GM19238 (cell line): ENCODE measurements around the gene ATP2C2.

Source experiments
- DNase-seq: peaks from one replicate; pipeline ENCODE4 v3.0.0; 2011; ENCODE audit warnings: low spot score; ENCODE audit not compliant: insufficient read length

The ATP2C2 gene

GRCh38 chr16:84509032-84509950 lies 141.0 kb downstream of the ATP2C2 start:
- DNase-seq: no peak

DNA sequence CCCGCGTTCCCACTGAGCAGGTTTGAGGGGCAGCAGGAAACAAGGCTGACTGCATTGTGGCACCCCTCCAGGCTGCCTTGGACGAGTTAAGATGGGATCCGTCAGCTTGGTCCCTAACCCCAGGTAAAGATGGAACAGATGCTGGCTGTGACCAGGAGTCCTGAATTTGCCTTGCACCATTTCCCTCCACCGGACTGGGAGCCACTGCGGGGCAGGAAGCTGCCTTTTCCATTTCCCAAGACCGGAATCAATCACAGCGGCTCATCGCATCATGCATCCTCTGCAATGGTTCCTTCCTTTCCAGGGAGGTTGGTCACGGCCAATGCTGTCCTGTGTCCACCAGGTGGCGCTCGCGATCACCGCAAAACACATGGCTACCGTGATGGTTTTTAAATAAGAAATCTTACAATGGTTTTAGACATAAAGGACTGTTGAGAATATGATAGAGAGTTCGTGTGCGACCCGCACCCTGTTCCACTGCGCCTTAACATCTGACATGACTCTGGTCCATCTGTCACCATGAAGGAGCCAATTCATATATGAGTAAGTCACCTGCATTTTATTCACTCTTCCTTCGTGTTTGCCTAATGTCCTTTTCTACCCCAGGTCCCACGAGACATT lies 143.0 kb downstream of the ATP2C2 start:
- no peak for DNase-seq

GRCh38 chr16:84511831-84512230 lies 143.5 kb downstream of the ATP2C2 start:
- DNase-seq: no peak

- no peak for DNase-seq
These were observed 144.8 kb downstream of the ATP2C2 start for GRCh38 chr16:84513123-84513522.

DNA sequence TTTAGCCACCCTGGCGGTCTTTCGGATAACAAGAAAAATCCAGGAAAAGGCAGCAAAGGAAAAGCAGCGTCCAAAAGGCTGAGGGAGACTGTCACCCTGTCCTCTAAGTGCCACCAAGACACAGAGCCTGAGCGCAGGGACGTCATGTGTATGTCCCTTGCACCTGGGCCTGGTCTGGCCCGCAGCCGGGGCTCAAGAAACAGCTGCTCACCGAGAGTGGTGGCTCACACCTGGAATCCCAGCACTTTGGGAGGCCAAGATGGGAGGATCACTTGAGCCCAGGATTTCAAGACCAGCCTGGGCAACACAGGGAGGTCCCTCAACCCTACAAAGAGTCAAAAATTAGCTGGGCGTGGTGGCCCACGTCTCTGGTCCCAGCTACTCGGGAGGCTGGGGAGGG lies 145.3 kb downstream of the ATP2C2 start:
- no peak for DNase-seq
